ENCODE measurements around the gene SFTPA2.
A peak's percentile ranks its signal among the peaks of the same experiment; 100 is the strongest.
"Not testable (repeated sequence)": the region's sequence is repeated elsewhere in the genome, so short reads cannot be mapped to it uniquely, and the experiment has no call there.

The SFTPA2 gene

DNA sequence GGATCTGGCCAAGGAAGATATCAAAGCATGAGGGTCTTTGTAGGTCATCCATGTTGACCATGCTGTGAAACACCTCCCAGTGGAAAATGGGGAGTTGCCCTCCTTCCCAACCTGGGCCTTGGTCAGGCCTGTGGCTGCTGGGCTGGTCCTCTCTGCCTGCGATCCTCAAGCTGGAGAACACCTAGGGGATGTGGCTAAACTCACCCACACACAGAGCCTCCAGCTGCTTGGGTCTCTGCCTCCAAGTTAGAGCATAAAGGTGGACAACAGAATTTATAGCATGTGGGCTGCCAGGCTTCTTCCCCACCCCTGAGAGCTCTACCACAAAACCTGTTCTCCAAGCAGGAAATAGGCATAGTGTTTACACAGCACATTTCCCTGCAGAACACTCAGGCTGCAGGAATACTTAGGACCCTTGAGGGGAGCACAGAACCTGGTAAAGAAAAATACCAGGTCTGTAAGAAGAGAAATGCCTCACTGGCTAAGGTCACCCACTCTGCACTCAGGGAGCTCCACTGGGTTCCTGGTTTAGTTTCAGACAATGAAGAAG lies at the start of gene SFTPA2:
SFTPA2 (minus strand) TSS at position 248 of the 550 bp plus-strand sequence. CDS start 924 bp downstream, outside the sequence.
- no peak for DNase-seq

DNA sequence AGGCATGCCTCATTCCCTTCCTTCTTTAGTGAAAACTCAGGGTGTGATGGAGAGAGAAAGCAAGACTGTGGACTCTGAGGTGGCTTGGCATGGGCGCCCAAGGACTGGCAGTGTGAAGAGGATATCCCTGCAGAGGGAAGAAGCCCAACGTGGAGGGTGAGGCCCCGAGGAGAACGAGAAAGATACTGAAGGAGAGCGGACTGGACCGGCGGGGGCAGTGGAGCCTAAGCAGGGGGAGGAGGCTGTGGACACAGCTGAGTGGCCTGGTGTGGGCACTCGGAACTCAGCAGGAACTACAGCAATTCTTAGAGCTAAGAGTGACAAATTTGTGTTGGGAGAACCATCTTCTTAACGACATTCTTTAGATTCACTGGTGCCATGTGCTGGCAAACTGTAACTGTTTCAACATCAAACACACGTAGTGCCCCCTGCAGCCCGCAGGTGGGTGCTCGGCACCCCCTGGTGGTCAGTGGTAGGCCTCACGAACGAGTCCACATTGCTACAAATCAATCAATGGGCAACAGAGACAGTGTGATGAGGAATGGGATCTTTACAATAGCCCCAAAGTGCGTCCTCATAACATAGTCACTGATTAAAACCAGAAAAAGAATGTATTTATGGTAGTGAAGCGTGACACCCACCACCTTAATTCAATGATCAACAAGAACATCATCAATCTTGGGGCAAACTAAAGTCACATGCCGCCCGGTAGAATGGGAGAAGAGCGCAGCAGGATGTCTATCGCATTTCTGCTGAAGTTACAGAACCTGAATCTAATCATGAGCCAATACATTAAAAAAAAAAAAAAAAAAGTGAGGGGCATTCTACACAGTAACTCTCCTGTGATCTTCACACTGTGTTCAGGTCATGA lies 48.5 kb upstream of the SFTPA2 start:
- peak; percentile 57 to 73 (median 58) for DNase-seq

DNA sequence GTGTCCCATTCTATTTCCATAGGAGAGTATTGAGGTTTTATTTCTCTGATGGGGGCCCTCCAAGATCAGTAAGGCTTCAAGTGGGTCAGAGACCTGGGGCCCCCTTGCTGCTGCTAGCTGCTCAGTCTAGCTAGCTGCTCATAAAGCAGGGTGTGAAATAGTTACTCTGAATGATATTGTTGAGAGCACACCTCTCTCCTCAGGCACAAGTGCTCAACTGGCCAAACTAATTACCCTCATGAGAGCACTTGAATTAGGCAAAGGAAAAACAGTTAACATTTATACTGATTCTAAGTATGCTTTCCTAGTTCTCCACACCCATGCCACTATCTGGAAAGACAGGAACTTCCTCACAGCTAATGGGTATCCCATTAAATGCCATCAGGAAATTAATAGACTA lies 45.1 kb upstream of the SFTPA2 start:
- no peak for DNase-seq

DNA sequence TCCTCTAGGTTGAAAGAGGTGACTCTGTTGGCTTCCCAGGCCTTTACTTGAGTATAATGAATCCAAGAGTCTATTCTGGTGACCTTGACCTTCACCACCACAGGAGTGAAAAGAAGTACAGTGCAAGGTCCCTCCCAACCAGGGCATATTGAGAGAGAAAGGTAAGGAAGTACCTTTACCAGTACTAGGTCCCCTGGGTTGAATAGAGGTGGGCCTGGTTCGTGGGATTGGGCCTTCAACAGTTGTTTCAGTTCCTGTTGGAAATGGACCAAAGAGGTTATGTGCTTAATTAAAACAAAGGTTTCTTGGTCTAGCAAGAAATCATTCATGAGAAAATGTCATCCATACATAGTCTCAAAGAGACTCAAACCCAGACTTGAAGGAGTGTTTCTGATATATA lies 44.1 kb upstream of the SFTPA2 start:
- no peak for DNase-seq

DNA sequence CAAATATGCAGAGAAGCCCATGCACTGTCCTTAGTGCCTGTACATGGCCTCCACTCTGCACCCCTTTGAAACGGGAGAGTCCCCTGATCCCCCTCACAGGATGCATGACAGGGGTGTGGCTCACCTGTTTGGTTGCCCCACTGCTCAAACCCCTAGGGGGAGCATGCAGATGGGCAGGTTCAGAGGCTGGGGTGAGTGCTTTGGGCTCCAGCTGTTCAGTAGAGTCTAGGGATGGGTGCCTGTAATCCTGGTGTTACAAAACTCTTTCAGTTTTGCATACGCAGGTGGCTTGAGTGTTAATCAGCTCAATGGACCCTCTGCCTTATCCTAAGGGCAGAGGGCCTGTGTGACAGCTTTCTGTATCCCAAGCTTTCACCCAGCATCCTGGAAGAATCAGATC lies 42.7 kb upstream of the SFTPA2 start:
- DNase-seq, result no peak

DNA sequence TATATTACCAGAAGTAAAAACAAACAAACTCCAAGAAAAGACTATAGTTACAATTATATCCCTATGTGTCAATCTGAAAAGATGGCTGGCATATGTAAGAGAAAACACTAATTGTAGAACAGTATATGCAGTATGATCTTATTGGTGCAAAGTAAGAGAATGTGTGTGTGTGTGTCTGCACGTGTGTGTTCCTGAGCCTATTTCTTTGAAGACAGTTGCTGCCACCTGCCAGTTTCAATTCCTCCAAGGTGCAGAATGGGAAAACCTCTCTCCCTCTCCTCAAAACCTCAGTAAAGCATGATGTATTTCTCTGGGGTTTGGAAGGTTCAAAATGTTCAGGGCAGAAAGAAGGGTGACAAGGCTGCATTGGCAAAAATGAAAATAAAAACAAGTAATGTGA lies 41.7 kb upstream of the SFTPA2 start:
- DNase-seq, result no peak

DNA sequence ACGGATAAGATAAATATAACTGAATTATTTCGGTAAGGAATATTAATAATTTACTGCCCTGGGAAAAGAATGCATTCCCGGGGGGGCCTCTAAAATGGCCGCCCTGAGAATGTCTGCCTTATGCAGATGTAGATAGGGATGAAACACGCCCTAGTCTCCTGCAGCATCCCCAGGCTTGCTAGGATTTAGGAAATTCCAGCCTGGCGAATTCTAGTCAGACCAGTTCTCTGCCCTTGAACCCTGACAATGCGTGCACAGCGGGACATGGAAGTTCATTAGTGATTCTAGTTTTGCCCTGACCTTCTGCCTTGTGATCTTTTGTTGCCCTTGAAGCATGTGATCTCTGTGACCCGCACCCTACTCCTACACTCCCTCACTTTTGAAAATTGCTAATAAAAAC lies 39.4 kb upstream of the SFTPA2 start:
- DNase-seq, result not testable (repeated sequence)

DNA sequence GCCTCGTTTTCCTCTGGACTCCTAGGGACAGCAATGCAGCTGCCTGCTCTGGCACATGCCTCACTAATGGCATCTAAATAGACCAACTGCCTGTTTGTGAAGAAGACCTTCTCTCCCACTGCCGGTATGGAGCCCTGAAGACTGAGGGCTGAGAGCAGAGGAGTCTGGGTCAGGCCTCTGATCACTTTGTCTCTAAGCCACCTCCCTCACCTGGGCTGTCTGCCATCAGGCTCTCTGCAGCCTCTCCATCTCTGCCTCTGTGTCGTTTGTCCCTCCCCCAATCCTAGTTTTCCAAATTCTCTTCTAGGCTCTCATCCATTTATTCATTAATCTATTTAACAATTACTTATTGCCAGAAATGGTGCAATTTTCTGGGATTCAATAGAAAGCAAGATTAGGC lies 35.3 kb upstream of the SFTPA2 start:
- no peak for DNase-seq

DNA sequence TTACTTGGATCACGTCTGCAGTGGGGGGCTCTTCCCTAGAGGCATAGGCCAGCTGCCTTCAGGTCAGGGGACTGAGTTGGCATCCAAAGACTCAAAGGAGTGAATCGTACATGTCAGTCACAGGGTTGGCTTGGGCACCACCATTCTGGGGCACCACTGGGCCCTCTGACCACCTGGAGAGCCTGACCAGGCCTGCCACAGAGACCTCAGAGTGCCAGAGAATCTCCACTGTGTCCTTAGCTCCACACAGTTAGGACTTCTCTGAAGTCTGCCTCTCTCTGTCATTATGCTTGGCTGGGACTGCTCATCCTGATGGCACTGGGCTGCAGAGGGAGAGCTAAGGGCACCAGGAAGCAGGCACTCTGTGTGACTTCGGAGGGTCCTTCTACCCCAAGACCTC lies 34.4 kb upstream of the SFTPA2 start:
- DNase-seq, result not testable (repeated sequence)

DNA sequence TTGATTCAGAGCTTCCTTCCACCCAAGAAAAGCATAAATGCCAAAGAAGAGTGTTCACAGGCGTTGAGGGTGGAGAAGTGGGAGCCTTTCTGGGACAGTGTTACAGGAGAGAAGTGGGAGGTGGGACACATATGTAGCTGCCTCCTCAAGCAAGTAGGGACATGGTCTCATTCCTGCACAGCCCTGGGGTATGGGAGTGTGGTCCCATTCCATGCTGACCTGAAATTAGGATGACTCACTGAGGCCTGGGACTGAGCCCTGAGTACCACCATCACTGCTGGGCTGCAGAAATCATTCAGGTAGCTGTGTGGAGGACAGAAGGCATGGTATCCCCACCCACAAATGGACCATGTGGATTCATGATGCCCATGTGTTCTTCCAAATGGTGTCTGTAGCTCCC lies 33.2 kb upstream of the SFTPA2 start:
- DNase-seq, result no peak

DNA sequence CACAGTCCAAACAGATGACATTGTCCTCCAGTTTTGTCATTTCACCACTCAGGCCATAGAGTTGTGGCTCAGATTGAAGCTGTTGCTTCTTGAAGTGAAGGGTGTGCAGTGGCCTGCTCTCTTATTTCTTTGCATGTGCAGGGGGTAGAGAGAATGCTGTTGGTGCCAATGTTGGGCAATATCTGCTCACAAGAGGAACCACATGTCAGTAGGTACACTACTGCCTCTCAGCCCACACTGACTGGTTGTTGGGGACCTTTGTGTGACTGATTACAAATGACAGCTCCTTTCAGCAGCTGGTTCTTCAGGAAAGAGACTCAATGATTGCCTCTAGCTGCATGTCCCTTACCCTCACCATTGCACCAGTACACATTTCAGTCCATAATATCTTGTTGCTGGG lies 28.6 kb upstream of the SFTPA2 start:
- DNase-seq, result peak in 2 of 3 donors; percentile 4 to 8

DNA sequence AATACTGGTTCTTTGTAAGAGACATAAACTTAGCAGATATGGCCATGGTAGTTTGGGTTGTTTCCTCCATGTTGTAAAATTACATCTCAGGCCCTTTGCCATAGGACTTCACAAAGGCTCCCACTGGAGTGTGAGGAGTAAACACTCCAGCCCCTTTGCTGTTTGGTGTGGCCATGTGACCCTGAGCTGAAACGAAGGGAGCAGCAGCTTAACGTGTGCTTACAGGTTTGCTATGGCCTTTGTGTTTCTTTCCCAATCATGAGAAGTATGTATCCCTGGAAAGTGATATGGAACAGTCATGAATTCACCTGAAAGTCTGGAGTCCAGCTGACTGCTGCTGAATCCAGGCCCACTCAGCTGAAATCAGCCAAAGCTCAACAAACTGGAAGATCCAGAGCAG lies 26.7 kb upstream of the SFTPA2 start:
- no peak for DNase-seq

DNA sequence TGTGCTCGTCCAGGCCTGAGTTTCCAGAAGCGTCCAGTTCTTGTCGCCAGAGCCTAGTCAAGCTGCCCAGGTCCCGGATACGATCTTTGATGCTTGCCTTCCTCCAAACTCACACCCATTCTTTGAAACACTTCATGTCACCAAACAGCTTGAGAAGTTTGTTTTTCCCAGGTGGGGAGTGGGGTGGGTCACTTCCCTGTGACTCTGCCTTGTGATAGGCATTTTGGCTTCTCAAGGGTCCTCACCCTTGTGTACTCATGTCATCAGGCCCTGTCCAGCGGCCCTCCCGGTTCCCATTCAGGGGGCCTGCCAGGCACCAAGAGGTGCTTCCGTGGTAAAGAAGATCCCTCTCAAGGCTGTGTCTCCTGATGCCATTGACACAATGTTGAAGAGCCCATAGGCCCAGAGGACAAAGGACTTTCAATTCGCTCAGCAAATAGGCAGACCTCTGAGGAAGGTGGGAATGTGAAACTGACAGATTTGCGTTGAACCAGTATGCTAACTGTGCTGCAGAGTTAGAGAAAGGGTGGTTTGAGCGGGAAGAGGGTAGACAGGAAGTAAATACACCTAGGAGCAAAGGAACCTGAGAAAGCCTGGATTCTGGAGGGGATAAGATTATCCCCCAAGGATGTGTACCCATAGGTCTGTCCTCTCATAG lies 25.8 kb upstream of the SFTPA2 start:
- DNase-seq, result no peak

DNA sequence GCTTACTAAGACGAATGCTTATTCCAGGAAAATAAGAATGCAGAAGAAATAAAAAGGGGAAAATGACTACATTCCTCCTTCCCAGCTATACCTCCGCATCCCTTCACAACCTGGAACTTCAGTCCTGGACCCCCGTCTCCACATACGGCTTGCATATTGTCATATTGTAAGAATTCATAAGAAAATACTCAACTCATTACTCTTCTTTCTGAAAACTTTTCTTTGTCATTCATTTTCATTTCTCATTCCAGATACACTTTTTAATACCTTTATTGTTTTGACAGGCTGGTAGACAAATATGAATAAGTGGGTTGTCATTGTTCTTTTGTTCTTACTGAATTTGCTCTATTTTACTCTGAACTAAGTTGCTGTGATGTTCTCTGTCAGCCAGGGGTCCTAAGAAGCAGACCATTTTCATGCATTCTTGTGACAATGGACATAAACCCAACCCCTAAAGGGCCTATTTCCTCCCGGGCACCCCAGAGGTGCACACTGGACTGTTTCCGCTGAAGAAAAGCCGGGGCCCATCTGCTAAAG lies 23.3 kb upstream of the SFTPA2 start:
- DNase-seq, result no peak

DNA sequence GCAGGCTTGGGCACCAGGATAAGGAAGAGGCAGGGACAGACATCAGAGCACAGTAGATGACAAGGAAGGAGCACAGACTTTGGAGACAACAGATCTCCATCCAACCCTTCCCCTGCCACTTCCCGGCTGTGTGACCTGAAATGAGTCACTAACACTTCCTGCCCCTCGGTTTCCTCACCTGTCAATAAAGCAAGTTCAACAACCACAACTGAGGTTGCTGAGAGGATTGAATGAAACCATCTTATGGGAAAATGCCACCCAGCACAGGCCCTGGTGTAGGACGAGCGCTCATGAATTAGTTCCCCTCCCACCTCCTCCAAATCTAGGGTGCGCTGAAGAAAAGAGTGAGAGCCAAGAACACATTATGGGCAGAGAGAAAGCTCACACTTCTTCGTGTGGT lies 22.7 kb upstream of the SFTPA2 start:
- not testable (repeated sequence) for DNase-seq

DNA sequence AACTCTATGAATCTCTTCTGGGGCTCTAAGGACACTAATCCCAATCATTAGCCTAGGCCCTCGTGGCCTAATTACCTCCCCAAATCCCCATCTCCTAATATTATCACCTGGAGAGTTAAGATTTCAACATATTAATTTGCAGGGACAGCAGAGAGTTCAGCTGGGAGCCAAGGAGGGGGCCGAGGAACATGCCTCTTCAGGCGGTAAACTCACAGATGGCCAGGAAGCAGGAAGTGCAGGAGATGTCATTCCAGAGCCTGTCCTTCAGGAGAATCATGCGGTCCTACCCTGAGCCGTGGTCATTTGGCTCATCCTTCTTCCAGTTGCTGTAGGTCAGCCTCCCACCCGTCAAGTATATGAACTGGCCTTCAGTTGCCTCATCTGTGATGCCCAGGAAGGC lies 21.9 kb upstream of the SFTPA2 start:
- DNase-seq, result no peak

DNA sequence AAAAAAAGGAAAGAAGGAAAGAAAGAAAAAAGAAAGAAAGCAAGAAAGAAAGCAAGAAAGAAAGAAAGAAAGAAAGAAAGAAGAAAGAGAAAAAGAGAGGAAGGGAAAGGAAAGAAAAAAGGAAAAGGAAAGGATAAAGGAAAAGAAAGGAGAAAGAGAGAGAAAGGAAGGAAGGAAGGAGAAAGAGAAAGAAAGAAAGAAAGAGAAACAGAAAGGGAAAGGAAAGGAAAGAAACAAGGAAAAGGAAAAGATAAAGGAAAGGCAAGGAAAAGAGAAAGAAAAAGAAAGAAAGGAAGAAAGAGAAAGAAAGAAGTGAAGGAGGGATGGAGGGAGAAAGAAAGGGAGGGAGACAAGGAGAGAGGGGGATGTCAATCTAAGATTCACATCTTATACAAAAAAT lies 20.8 kb upstream of the SFTPA2 start:
- no peak for DNase-seq

DNA sequence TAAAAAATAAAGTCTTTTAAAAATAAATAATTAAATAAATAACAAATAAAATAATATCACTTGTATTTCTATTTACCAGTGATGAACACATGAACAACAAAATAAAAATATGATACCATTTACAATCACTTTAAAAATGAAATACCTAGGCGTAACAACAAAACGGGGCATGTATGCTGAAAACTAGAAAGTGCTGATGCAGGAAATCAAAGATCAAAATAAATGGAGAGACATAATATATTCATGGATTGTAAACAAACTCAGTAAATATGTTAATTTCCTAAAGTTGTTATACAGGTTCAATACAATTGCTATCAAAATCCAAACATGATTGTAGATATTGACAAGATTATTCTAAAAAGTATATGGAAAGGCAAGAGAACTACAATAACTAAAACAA lies 19.2 kb upstream of the SFTPA2 start:
- DNase-seq, result no peak

DNA sequence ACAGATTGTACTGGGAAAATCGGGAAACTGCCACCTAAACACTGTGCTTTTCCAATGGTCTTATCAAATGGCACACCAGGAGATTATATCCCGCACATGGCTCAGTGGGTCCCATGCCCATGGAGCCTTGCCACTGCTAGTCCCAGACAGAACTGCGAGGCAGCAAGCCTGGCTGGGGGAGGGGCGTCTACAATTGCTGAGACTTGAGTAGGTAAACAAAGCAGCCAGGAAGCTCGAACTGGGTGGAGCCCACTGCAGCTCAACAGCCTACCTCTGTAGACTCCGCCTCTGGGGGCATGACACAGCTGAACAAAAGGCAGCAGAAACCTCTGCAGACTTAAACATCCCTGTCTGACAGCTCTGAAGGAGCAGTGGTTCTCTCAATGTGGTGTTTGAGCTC lies 10.4 kb upstream of the SFTPA2 start:
- not testable (repeated sequence) for DNase-seq

DNA sequence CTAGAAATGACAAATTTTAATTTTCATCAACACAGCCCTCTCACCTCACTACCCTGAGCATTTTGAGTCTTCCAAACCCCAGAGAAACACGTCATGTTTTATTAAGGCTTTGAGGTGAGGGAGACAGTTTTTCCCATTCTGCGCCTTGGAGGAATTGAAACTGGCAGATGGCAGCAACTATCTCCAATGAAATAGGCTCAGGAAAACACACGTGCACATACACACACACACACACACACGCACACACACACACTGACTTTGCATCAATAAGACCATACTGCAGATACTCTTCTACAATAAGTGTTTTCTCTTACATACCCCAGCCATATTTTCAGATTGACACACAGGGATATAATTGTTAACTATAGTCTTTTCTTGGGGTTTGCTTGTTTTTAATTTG lies 3.2 kb upstream of the SFTPA2 start:
- peak in 2 of 3 donors; percentile 16 to 17 for DNase-seq

DNA sequence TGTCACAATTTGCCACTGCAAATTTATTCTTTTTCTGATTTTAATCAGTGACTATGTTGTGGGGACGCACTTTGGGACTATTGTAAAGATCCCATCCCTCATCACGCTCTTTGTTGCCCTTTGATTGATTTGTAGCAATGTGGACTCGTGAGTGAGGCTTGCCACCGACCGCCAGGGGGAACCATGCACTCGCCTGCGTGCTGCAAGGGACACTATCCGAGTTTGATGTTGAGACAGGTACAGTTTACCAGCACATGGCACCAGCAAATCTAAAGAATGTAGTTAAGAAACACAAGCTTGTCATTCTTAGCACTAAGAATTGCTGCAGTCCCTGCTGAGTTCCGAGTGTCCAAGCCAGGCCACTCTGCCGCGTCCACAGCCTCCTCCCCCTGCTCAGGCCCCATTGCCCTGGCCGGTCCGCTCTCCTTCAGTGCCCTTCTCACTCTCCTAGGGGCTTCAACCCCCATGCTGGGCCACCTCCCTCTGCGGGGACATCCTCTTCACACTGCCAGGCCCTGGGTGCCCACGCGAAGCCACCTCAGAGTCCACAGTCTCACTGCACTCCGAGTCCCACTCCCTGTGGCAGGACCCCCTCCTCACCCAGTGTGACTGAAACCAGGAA lies 2.0 kb upstream of the SFTPA2 start:
- peak; percentile 63 to 81 (median 71) for DNase-seq

DNA sequence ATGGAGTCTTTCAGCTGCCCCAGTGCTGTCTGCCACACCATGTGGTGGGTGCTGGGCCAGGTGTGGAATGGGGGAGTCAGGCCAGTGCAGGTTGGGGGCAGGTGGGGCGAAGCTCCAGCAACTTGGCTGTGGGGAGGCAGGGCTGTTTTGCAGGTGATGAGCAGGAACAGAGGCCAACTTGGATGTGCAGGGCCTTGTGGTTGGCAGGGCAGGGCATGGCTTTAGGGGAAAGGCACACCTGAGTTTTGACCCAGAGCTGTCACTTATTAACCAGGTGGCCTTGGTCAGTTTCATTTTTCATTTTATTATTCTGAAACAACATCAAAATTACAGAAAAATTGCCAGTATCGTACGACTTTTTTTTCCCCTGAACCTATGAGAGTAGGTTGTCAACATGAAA lies 1.1 kb upstream of the SFTPA2 start:
- DNase-seq, result no peak

DNA sequence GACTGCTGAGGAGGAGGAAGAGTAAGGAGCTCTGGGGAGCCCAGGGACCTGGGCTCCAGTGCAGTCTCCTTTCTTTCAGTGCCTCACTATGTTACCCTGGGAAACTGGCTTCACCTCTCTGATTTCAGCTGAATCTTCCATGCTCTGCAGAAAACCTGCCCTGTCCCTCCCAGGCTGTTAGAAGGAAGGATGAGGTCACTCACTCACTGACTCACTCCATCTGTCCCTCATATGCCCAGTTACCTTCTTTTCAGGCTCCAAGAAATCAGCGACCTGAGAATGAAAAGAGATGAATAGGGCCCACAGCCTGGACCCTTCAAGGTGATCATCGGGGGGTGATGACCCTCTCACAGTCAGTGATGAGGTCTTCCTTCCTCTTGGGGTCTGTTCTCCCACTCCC lies 481 bp downstream of the SFTPA2 start:
- DNase-seq, result peak in 2 of 3 donors; percentile 22 to 23

Measured in suppressor macrophage treated with lipopolysaccharide for 1 hour (primary cell).